ENCODE results near the gene KCNN4. TPM values are rescaled to one million over a fixed set of nuclear protein-coding genes. Genes with fewer than 3 reads are reported as not detected.
A peak's percentile ranks its signal among the peaks of the same experiment; 100 is the strongest.
"Not testable (repeated sequence)": the region's sequence is repeated elsewhere in the genome, so short reads cannot be mapped to it uniquely, and the experiment has no call there.

Gene KCNN4
- total RNA-seq, 1 donor from 2014 or later: 0.28 TPM

- Mint-ChIP-seq H3K4me3 (ENCODE audit: unreplicated experiment) (peak overlapping the region; percentile 22), H3K27me3 (ENCODE audit: unreplicated experiment) (no peaks in the 10 kb centered on the region), H3K27ac (ENCODE audit: unreplicated experiment) (no peak overlapping the region), H3K36me3 (ENCODE audit: low read depth, unreplicated experiment) (no peaks in the 10 kb centered on the region), H3K4me1 (ENCODE audit: unreplicated experiment) (no peaks in the 10 kb centered on the region), H3K9me3 (ENCODE audit: unreplicated experiment) (no peaks in the 10 kb centered on the region)
- no peak for DNase-seq (ENCODE audit: low spot score)
- TF ChIP-seq CTCF (IDR thresholded peaks at IDR 0.05; ENCODE audit: unreplicated experiment): no peak
Observed at GRCh38 chr19:43820098-43820883, 39.5 kb upstream of the KCNN4 start.

GRCh38 chr19:43818500-43818899 is 37.7 kb upstream of the KCNN4 start:
- Mint-ChIP-seq H3K27ac (ENCODE audit: unreplicated experiment) (no peak overlapping the region), H3K36me3 (ENCODE audit: low read depth, unreplicated experiment) (no peaks in the 10 kb centered on the region), H3K4me1 (ENCODE audit: unreplicated experiment) (no peaks in the 10 kb centered on the region), H3K9me3 (ENCODE audit: unreplicated experiment) (no peaks in the 10 kb centered on the region), H3K4me3 (ENCODE audit: unreplicated experiment) (no peak overlapping the region), H3K27me3 (ENCODE audit: unreplicated experiment) (peaks cover 3% of the 10 kb centered on the region)
- TF ChIP-seq CTCF (IDR thresholded peaks at IDR 0.05; ENCODE audit: unreplicated experiment): no peak
- no peak for DNase-seq (ENCODE audit: low spot score)

GRCh38 chr19:43817454-43817853 is 36.7 kb upstream of the KCNN4 start:
- not testable (repeated sequence) for H3K27ac Mint-ChIP-seq (ENCODE audit: unreplicated experiment); DNase-seq (ENCODE audit: low spot score); H3K4me1 Mint-ChIP-seq (ENCODE audit: unreplicated experiment); H3K9me3 Mint-ChIP-seq (ENCODE audit: unreplicated experiment); H3K36me3 Mint-ChIP-seq (ENCODE audit: low read depth, unreplicated experiment); H3K27me3 Mint-ChIP-seq (ENCODE audit: unreplicated experiment); H3K4me3 Mint-ChIP-seq (ENCODE audit: unreplicated experiment)

- Mint-ChIP-seq H3K4me1 (ENCODE audit: unreplicated experiment) (no peaks in the 10 kb centered on the region), H3K27ac (ENCODE audit: unreplicated experiment) (no peak overlapping the region), H3K36me3 (ENCODE audit: low read depth, unreplicated experiment) (no peaks in the 10 kb centered on the region), H3K9me3 (ENCODE audit: unreplicated experiment) (no peaks in the 10 kb centered on the region), H3K4me3 (ENCODE audit: unreplicated experiment) (no peak overlapping the region), H3K27me3 (ENCODE audit: unreplicated experiment) (peaks cover 3% of the 10 kb centered on the region)
- no peak for DNase-seq (ENCODE audit: low spot score)
- TF ChIP-seq CTCF (IDR thresholded peaks at IDR 0.05; ENCODE audit: unreplicated experiment): no peak
Observed at GRCh38 chr19:43814663-43815352, 34.0 kb upstream of the KCNN4 start.

- Mint-ChIP-seq H3K27me3 (ENCODE audit: unreplicated experiment) (peaks cover 3% of the 10 kb centered on the region), H3K36me3 (ENCODE audit: low read depth, unreplicated experiment) (no peaks in the 10 kb centered on the region), H3K4me3 (ENCODE audit: unreplicated experiment) (no peak overlapping the region), H3K9me3 (ENCODE audit: unreplicated experiment) (no peaks in the 10 kb centered on the region), H3K27ac (ENCODE audit: unreplicated experiment) (no peak overlapping the region), H3K4me1 (ENCODE audit: unreplicated experiment) (no peaks in the 10 kb centered on the region)
- no peak for TF ChIP-seq CTCF (IDR thresholded peaks at IDR 0.05; ENCODE audit: unreplicated experiment)
- DNase-seq (ENCODE audit: low spot score): no peak
Observed at GRCh38 chr19:43812688-43813087, 31.9 kb upstream of the KCNN4 start.
